Ovary (tissue), 3 donors: ENCODE results near the gene IQGAP1.

Source experiments
- CTCF ChIP-seq, 3 donors: fragments of 450-650 bp in 2 of 3; fragments of 200-600 bp in 1 of 3; IDR thresholded peaks; one replicate each; pipeline versions ENCODE4 v1.5.1 to v1.8.0; 2016 to 2022; ENCODE audit warnings: antibody characterized with exemption in 3 of 3, mild to moderate bottlenecking in 1 of 3
- EP300 ChIP-seq: sonication (generic); formaldehyde crosslinking; IDR thresholded peaks from one replicate; pipeline ENCODE4 v1.6.1; 2017; ENCODE audit warnings: antibody characterized with exemption
- POLR2A ChIP-seq: fragments of 450-650 bp; IDR thresholded peaks from one replicate; pipeline ENCODE4 v1.6.1; 2017; ENCODE audit warnings: antibody characterized with exemption, mild to moderate bottlenecking, moderate library complexity
- donor health status: DM: no; HTN: no; CAD: no.

GRCh38 chr15:90529371-90530249 is 141.6 kb downstream of the IQGAP1 start, which contains the start of gene CRTC3:
- TF ChIP-seq CTCF (IDR thresholded peaks at IDR 0.05) (no peak), POLR2A (peak; percentile 62), EP300 (no peak)
